H7 (cell line): ENCODE results near the gene EMC8. TPM values are rescaled to one million over a fixed set of nuclear protein-coding genes. Genes with fewer than 3 reads are reported as not detected.

Experiments used
- DNase-seq: peaks from one replicate; pipeline ENCODE4 v3.0.0; 2012
- H3K27me3 ChIP-seq: 2 replicates; pipeline ENCODE4 v1.6.0; 2011; ENCODE audit warnings: mild to moderate bottlenecking, low read length; ENCODE audit not compliant: control insufficient read depth, insufficient read depth
- H3K36me3 ChIP-seq: replicated peaks from 2 replicates; pipeline ENCODE4 v1.5.1; 2011; ENCODE audit warnings: low read length; ENCODE audit not compliant: control insufficient read depth, insufficient read depth
- H3K4me3 ChIP-seq: 2 replicates; pipeline ENCODE4 v1.5.1; 2011; ENCODE audit warnings: low read depth, mild to moderate bottlenecking, control low read depth, low read length, moderate library complexity; ENCODE audit not compliant: insufficient read depth
- total RNA-seq: library from RNA; depleted of rRNA; stranded (reverse); fragments of >200 nt; shearing (Covaris generic); gene quantifications from 2 replicates; pipeline ENCODE4 v1.2.3, GENCODE V29; 2014; rRNA removed

The EMC8 gene
- total RNA-seq, result 93.3 and 101 TPM in 2 replicates

DNA sequence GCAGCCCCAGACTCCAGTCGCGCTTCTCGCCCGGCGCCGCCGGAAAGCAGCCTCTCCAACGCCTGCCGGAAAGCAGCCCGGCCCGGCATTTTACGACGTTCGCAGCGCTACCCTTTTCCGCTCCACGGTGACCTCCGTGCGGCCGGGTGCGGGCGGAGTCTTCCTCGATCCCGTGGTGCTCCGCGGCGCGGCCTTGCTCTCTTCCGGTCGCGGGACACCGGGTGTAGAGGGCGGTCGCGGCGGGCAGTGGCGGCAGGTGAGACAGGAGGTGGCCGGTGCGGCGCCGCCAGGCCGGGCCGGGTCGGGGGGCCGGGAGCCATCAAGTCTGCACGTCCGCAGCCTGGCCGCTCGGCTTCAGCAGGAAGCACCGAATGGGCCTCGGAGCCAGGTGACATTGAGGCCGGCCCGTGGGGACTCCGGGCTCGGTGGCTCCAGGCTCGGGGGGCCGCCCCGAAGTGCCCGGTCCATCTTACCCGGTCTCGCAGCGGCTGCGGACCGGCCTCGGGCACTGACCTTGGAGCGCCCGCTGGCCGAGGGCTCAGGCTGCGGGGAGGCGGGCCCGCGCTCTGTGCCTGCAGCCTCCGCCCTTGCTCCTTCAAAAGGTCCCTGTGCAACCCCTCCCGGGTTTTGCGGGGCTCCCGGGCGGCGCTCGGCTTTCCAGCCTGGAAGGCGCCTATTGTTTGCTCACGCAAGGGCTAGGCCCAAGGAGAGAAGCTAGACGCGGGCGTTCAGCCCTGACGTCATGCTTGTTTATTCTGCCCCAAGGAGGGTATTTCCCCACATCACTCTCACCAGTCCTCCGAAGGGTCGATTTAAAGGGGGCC, at the start of gene EMC8, which contains the start of gene COX4I1:
EMC8 (minus strand) TSS at position 48 of the 824 bp plus-strand sequence. CDS start 249 bp downstream, outside the sequence.
COX4I1 (plus strand) TSS at position 199 of the 824 bp plus-strand sequence. CDS start 1,511 bp downstream, outside the sequence.
- peaks cover 37% of the 10 kb centered on the region for H3K36me3 ChIP-seq

DNA sequence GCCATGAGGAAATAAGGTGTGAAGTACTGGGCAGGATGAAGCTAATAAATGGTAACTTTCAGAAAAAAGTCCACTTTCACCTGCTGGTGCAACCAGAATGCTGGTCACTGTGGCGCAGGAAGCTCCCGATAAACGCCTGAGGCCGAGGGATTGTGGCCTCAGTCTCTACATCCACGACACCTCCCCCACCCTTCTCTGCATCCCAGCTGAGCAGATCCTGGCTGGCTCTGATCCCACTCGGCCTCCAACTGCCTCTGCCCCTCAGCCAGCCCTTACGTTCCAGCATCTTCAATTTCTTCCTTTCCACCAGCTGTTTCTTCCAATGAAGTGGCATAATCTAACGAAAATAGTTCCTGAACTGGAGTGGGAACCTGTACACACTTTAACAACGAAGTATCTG, 49.6 kb upstream of the EMC8 start:
- H3K4me3 ChIP-seq, result no peak overlapping the region
- H3K27me3 ChIP-seq, result no peaks in the 10 kb centered on the region
- no peak for DNase-seq
- H3K36me3 ChIP-seq, result no peaks in the 10 kb centered on the region

More for the DNA sequence above, at the start of gene EMC8, which contains the start of gene COX4I1:
- Histone ChIP-seq H3K27me3 (no peaks in the 10 kb centered on the region), H3K4me3 (peak within 1 kb of the TSS; percentile 96)
- peak; percentile 98 for DNase-seq

DNA sequence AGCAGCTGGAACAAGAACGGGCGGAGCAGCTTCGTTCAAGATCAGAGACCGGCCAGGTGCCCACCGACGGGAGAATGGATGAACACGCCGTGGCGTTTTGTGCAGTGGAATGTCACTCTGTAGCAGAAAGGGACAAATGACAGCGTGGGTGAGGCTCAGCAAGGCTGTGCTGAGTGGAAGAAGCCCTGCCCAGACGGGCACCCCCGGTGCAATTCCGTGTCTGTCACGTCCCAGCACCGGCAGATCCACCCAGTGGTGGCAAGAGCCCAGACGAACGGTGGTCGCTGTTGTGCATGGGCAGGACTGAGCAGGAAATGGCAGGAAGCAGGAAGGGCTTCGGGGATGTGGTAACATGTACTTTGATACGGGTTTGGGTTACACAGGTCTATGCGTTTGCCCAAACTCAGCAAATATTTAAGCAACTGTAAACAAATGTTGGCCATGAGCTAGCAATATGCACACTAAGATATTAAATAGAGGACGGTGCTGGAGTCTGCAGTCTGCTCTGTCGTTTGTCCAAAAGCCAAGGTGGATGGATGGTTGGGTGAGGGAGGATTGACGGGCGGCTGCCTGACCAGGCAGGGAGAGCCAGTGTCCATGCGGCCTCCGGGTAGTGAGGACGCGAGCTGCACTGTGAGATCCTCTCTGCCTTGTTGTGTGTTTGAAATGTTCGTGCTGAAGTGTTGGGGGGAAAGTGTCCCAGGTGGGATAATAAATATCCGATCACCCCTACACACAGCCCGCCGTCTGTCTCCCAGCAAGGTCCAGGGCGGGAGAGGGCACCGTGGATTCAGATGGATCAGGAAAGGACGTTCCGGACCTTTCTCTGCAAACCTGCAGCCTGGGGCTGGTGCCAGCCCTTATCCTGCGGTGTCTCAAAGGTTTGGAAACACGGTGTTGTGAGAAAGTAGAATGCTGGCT, 48.6 kb upstream of the EMC8 start:
- Histone ChIP-seq H3K4me3 (no peak overlapping the region), H3K27me3 (no peaks in the 10 kb centered on the region; the same call in 1 of the 2 replicates), H3K36me3 (no peaks in the 10 kb centered on the region)
- DNase-seq, result no peak

DNA sequence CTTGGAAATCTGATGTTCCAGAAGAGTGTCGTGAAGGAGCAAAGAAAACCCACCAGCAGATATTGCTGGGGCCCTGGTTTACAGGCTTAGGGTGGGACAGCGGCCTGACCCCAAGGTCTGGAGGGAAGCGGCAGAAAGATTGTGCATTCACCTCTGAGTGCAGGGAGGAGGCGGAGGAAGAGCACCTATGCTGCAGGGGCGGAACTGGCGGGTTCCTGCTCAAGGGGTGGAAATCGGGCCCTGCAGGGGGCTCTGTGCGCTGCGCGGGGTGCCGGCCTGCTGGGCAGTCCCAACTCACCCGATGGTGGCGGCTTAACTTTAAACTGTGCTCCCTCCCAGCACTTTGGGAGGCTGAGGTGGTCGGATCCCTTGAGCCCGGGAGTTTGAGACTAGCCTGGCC, 47.7 kb upstream of the EMC8 start:
- no peaks in the 10 kb centered on the region; the same call in 1 of the 2 replicates for H3K27me3 ChIP-seq
- H3K36me3 ChIP-seq, result no peaks in the 10 kb centered on the region

DNA sequence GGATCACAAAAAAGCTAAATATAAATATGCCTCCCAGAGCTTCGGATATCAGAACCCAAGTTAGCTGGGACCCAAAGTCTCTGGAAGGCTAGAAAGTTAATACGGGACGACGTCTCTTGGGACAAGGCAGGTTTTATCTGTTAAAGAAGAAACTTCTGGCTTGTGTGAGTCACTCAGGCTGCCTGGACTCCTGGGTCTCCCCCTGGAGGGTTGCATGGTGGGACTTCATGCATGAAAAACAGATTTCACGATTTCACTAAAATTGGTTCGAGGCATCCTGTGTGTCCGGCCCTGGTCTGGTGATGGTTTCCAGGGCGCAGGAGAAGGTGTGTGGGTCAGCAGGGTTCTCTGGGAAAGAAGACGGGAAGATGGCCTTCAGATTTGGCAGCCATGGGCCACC, 47.1 kb upstream of the EMC8 start:
- Histone ChIP-seq H3K36me3 (no peaks in the 10 kb centered on the region), H3K4me3 (no peak overlapping the region), H3K27me3 (no peaks in the 10 kb centered on the region; the same call in 1 of the 2 replicates)
- DNase-seq, result no peak

More for the DNA sequence above, 47.7 kb upstream of the EMC8 start:
- no peak for DNase-seq
- H3K4me3 ChIP-seq, result no peak overlapping the region

DNA sequence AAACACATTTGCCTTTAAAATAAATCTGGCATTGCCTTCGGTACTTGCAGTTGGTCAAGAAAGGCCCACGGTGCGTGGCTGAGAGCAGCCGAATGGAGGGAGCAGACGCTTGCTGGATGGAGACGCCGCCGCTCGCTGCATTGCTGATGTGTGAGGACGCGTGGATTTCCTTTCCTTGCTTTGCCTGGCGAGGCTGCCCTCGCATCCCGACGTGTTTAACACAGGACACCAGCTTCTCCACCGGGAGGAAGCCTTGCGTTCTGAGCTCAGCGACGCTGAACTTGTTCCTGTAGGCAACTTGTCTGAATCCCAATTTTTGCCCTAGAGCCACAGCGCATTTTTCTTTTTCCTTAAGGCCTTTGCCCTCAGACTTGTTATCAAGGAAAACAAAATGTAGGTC, 45.9 kb upstream of the EMC8 start:
- DNase-seq, result no peak
- Histone ChIP-seq H3K27me3 (no peaks in the 10 kb centered on the region; the same call in 1 of the 2 replicates), H3K4me3 (no peak overlapping the region), H3K36me3 (no peaks in the 10 kb centered on the region)

DNA sequence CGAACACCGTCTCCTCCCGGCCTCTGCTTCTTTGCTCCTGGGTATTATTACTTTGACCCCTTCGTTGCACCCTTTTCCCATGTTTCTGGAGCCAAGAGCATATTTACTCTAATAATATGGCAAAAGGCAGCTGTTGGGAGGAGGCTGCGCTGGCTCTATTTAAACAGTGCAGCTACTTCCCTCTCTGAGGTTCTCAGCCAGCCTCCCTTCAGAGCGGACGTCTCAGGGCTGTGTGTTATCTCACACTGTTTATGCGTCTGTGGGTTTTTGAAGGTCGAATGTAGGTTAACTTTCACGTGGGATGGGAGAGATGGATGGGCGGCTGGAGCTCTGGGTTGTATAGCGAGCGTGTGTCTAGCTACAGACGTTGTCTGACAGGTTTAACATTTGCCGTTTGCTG, 45.4 kb upstream of the EMC8 start:
- no peak overlapping the region for H3K4me3 ChIP-seq
- H3K27me3 ChIP-seq, result no peaks in the 10 kb centered on the region; the same call in 1 of the 2 replicates
- DNase-seq, result no peak
- H3K36me3 ChIP-seq, result no peaks in the 10 kb centered on the region

DNA sequence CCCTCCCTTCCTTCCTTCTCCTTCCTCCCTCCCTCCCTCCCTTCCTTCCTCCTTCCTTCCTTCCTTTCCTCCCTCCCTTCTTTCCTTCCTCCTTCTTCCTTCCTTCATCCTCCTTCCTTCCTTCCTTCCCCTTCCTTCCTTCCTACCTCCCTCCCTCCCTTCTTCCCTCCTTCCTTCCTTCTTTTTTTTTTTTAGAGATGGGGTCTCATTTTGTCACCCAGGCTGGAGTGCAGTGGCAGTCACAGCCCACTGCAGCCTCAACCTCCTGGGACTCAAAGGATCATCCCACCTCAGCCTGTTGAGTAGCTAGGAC, 44.8 kb upstream of the EMC8 start:
- H3K27me3 ChIP-seq, result no peaks in the 10 kb centered on the region; the same call in 1 of the 2 replicates
- H3K4me3 ChIP-seq, result no peak overlapping the region
- no peak for DNase-seq
- no peaks in the 10 kb centered on the region for H3K36me3 ChIP-seq

DNA sequence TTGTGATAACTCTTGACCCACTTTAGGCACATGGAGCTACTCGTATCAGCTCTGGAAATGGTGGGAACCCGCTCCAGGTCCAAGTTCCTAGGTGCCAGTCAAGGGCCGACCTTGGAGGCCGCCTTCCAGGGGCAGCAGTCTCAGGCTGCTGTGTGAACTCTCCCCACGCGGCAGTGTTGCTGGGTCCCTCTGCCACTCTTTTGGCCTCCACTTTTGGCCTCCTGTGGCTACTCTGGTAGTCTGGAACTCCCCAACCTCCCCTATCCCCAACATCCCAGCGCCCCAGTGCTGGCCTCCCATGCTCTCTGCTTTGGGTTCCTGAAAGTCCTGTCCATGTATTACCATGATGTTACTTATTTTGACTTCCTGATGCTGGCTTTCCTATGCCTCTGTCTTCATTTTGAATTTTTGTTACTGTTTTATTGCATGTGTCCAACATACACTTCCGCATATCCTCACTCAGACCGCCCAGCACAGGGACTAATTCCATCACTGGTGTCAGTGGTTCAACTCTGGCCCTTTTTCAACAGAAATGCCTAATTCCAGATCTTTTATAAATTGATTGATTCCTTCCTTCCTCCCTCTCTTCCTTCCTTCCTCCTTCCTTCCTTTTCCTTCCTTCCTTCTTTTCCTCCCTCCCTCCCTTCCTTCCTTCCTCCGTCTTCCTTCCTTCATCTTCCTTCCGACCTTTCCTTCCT, 44.3 kb upstream of the EMC8 start:
- Histone ChIP-seq H3K36me3 (no peaks in the 10 kb centered on the region), H3K4me3 (no peak overlapping the region), H3K27me3 (no peaks in the 10 kb centered on the region; the same call in 1 of the 2 replicates)
- DNase-seq, result no peak

DNA sequence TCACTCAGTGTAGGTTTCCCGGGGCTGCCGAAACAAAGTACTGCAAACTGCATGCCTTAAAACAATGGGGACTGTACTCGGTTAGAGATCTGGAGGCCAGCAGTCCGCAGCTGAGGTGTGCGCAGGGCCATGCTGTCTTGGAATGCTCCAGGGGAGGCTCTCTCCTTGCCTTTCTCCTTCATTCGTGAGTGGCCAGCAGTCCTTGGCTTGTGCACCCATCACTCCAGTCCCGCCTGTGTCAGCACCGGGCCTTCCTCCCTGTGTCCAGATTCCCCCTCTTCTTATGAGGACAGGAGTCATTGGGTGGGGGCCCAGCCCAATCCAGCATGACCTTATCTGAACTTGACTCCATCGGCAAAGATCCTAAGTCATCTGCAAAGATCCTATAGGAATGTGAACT, 43.5 kb upstream of the EMC8 start:
- DNase-seq, result no peak
- H3K36me3 ChIP-seq, result no peaks in the 10 kb centered on the region
- H3K27me3 ChIP-seq, result no peaks in the 10 kb centered on the region; the same call in 1 of the 2 replicates
- H3K4me3 ChIP-seq, result no peak overlapping the region

DNA sequence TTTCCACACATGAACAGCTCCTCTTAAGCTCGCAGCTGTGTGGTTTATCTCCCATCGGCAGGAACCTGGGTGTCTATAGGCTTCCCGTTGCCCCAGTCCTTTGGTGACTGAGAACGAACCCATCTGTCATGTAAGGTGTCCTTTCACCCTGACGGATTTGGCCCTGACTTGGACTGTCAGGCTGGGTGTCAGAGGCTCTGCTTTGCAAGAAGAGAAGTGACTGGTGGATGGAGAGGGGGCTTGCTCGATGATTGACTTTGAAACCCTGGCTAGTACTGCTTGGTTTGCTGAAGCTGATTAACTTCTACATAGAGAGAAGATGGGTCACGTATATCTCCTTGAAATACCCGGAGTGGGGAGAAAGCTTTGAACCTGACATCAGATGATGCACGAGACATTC, 43.1 kb upstream of the EMC8 start:
- Histone ChIP-seq H3K36me3 (no peaks in the 10 kb centered on the region), H3K4me3 (no peak overlapping the region), H3K27me3 (no peaks in the 10 kb centered on the region; the same call in 1 of the 2 replicates)
- DNase-seq, result no peak

DNA sequence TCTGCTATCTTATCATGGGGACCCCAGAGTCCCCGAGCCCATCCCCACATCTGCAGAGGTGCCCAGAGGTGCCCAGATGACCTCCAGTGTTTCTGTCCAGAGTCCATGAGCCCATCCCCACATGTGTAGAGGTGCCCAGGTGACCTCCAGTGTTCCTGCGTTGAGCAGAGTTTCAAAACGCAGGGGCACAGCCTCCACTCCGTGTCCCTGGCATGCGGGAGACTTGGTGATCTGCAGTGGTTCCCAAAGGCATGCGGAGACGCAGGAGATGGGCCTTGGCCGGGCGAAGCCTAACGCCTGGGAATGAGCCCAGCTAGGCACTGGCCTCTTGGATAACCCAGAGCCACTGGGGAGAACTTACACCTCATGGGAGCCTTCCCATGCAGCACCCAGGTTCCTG, 41.5 kb upstream of the EMC8 start:
- Histone ChIP-seq H3K27me3 (no peaks in the 10 kb centered on the region; the same call in 1 of the 2 replicates), H3K36me3 (no peaks in the 10 kb centered on the region), H3K4me3 (no peak overlapping the region)
- DNase-seq, result no peak

DNA sequence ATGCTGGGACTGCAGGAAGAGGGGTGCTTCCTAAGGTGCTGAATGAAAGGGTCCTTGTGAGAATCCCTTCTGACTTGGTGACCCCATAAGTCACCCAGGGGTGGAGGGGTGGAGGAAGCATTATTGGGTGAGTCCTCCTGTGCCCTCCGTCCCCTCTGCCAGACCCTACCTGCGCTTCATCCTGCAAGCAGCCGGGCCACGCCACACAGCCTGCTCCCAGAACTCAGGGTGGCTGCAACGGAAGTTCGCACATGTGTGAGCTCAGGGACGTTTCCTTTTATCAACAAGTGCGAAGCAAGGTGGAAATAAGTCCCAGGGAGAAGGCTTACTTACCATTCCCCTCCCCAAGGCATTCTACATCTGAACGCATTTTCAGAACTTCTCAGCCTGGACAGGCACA, 41.1 kb upstream of the EMC8 start:
- no peak for DNase-seq
- no peaks in the 10 kb centered on the region; the same call in 1 of the 2 replicates for H3K27me3 ChIP-seq
- H3K4me3 ChIP-seq, result no peak overlapping the region
- H3K36me3 ChIP-seq, result no peaks in the 10 kb centered on the region

DNA sequence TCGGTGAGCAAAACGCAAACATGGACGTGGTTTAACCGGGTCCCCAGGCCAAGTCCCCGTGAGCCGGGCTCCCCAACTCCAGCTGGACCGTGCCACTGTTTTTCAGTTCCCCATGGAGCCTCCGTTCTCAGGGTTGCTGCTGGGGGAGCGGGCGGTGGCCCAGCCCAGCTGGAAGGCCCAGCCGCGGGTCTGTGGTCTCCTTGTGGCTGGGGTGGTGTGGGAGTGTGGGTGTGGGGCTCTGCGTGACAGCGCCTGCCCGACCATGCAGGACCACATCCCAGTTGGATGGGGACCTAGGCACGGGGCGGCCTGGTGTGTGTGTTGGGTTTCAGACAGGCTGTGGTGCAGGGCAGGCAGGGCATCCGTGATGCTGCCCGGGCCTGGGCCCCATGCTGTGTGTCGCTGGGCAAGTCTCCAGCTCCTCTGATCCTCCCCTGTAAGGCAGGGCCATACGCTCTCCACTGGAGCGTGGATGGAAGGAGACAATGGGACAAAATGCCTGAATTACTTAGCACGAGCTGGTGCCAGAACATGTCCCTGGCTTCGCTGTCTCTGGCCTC, 40.4 kb upstream of the EMC8 start:
- Histone ChIP-seq H3K27me3 (no peaks in the 10 kb centered on the region; the same call in 1 of the 2 replicates), H3K4me3 (no peak overlapping the region), H3K36me3 (no peaks in the 10 kb centered on the region)
- DNase-seq, result no peak
